Measurements from ENCODE around the gene SIK2. TPM values are rescaled to one million over a fixed set of nuclear protein-coding genes. Genes with fewer than 3 reads are reported as not detected.

The SIK2 gene
- total RNA-seq, 1 donor from 2014 or later = 21.8 TPM

DNA sequence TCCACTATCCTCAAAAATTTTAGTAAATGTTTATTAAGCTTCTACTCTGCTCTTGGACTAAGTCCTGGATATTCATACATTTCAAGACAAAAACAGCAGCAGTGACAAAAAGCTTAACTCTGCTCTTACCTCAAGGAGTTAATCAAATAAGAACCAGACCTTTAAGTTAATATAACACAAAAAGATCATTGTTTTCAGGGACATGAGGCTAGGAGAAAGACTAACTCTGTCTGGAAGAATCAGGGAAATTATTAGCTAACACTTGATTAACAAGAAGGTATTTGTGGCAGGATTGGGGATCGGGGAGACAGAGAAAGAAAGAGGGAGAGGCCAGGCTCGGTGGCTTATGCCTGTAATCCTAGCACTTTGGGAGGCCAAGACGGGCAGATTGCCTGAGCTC lies 89.5 kb downstream of the SIK2 start:
- peaks cover 41% of the 10 kb centered on the region for H3K4me1 Mint-ChIP-seq
- TF ChIP-seq, protein P1, sequence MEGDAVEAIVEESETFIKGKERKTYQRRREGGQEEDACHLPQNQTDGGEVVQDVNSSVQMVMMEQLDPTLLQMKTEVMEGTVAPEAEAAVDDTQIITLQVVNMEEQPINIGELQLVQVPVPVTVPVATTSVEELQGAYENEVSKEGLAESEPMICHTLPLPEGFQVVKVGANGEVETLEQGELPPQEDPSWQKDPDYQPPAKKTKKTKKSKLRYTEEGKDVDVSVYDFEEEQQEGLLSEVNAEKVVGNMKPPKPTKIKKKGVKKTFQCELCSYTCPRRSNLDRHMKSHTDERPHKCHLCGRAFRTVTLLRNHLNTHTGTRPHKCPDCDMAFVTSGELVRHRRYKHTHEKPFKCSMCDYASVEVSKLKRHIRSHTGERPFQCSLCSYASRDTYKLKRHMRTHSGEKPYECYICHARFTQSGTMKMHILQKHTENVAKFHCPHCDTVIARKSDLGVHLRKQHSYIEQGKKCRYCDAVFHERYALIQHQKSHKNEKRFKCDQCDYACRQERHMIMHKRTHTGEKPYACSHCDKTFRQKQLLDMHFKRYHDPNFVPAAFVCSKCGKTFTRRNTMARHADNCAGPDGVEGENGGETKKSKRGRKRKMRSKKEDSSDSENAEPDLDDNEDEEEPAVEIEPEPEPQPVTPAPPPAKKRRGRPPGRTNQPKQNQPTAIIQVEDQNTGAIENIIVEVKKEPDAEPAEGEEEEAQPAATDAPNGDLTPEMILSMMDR (conservative IDR thresholded peaks at IDR 0.05) = no peak
- no peaks in the 10 kb centered on the region for H3K27me3 Mint-ChIP-seq (ENCODE audit: low read depth)
- H3K27ac Mint-ChIP-seq (ENCODE audit: unreplicated experiment) = no peak overlapping the region
- no peaks in the 10 kb centered on the region for H3K9me3 Mint-ChIP-seq
- DNase-seq (ENCODE audit: low read depth, low spot score) = no peak
- peaks cover 5% of the 10 kb centered on the region for H3K36me3 Mint-ChIP-seq (ENCODE audit: low read depth)
- no peak overlapping the region for H3K4me3 Mint-ChIP-seq

DNA sequence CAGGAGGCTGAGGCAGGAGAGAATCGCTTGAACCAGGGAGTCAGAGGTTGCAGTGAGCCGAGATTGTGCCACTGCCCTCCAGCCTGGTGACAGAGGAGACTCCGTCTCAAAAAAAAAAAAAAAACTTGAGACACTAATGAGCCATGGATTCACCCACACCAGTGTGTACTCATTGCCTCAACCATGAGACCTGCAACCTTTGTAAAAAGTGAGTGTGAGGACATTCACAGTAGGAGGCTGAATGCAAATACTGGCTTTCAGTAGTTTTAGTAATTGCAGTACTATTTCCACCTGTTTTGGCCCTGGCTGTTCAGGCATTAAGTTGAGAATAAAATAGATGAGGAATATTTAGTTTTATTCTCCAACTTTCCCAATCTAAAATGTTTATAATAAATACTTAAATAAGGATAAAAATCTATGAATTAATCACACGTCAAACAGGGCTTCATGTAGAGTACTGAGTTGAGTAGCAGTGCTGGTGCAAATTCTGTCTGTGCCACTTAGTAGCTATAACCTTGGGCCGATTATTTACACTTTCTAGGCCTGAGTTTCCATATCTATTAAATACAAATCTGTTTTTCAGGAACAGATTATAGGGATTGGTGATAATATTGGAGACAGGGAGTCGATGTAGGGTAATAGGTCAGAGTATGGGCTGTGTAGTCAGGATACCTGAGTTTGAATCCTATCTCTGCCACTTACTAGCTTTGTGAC lies 91.1 kb downstream of the SIK2 start:
- H3K9me3 Mint-ChIP-seq = no peaks in the 10 kb centered on the region
- no peak overlapping the region for H3K27ac Mint-ChIP-seq (ENCODE audit: unreplicated experiment)
- TF ChIP-seq, protein P1 (conservative IDR thresholded peaks at IDR 0.05) = no peak
- H3K4me1 Mint-ChIP-seq = peaks cover 47% of the 10 kb centered on the region
- no peak overlapping the region for H3K4me3 Mint-ChIP-seq
- DNase-seq (ENCODE audit: low read depth, low spot score) = no peak
- no peaks in the 10 kb centered on the region for H3K27me3 Mint-ChIP-seq (ENCODE audit: low read depth)
- H3K36me3 Mint-ChIP-seq (ENCODE audit: low read depth) = peaks cover 2% of the 10 kb centered on the region

DNA sequence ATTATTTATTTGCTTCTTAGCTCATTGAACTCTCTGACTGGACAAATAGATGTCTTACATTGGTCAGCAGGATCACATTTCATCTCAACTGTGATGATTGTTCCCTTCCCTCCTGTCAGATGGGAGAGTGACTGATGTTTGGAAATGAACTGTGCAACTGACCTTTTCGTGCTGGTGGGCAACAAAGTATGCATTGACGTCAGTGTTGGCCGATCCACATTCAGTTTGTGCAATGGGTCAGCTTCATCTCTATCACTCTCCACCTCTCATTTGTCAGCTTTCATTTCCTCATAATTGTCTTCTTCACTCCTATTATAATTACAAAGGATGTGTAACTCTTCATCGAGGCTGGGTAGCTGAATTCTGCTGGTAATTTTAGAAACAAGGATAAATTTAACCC lies 92.6 kb downstream of the SIK2 start:
- TF ChIP-seq, protein P1 (conservative IDR thresholded peaks at IDR 0.05) = no peak
- Mint-ChIP-seq H3K27me3 (ENCODE audit: low read depth) (no peaks in the 10 kb centered on the region), H3K4me3 (no peak overlapping the region), H3K9me3 (no peaks in the 10 kb centered on the region), H3K4me1 (peaks cover 47% of the 10 kb centered on the region), H3K36me3 (ENCODE audit: low read depth) (peaks cover 2% of the 10 kb centered on the region), H3K27ac (ENCODE audit: unreplicated experiment) (peak overlapping the region; percentile 57)
- DNase-seq (ENCODE audit: low read depth, low spot score) = peak; percentile 14

DNA sequence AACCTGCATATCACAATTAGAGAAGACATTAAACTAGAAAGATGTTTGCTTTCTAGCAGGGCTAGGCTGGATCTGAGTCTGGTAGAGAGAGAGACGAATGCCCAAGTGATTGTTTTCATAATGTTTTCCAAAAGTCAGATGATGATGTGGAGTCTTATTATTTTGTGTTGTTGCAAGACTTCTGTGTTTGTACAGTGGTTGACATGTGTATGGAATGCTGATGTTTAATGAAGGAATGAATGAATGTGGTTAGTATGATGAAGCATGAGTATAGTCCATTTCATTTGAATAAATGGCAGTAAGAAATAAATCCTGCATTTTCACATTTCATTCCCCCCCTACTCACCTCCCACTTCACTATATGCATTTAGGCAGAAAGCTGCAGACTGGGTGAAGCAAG lies 94.3 kb downstream of the SIK2 start:
- Mint-ChIP-seq H3K27me3 (ENCODE audit: low read depth) (no peaks in the 10 kb centered on the region), H3K36me3 (ENCODE audit: low read depth) (no peaks in the 10 kb centered on the region), H3K4me3 (no peak overlapping the region), H3K9me3 (no peaks in the 10 kb centered on the region), H3K27ac (ENCODE audit: unreplicated experiment) (no peak overlapping the region), H3K4me1 (peaks cover 46% of the 10 kb centered on the region)
- DNase-seq (ENCODE audit: low read depth, low spot score) = no peak
- TF ChIP-seq, protein P1 (conservative IDR thresholded peaks at IDR 0.05) = no peak

DNA sequence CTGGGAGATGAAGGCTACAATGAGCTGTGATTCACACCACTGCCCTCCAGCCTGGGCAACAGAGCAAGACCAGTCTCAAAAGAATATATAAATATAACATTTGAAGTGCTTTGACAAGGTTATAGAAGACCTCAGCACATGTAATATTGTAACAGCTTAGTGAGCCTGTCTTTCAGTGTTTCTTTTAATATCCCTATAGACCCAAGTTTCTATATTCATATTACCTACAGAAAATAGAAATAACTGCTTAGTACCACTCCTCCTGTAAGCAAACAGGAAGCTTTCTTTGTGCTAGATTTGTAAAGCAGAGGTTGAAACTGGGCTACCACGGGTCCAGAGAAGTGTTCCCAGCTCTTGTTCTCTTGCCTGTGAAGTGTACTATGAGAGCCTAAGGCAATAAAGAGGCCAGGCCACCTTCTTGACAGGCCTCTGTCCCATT lies 95.7 kb downstream of the SIK2 start:
- TF ChIP-seq, protein P1 (conservative IDR thresholded peaks at IDR 0.05) = no peak
- H3K4me3 Mint-ChIP-seq = no peak overlapping the region
- H3K4me1 Mint-ChIP-seq = peaks cover 37% of the 10 kb centered on the region
- H3K9me3 Mint-ChIP-seq = no peaks in the 10 kb centered on the region
- no peaks in the 10 kb centered on the region for H3K36me3 Mint-ChIP-seq (ENCODE audit: low read depth)
- peaks cover 5% of the 10 kb centered on the region for H3K27me3 Mint-ChIP-seq (ENCODE audit: low read depth)
- no peak for DNase-seq (ENCODE audit: low read depth, low spot score)
- H3K27ac Mint-ChIP-seq (ENCODE audit: unreplicated experiment) = no peak overlapping the region
